ENCODE data around the gene KIFAP3.
"Not testable (repeated sequence)": the region's sequence is repeated elsewhere in the genome, so short reads cannot be mapped to it uniquely, and the experiment has no call there.

The KIFAP3 gene

DNA sequence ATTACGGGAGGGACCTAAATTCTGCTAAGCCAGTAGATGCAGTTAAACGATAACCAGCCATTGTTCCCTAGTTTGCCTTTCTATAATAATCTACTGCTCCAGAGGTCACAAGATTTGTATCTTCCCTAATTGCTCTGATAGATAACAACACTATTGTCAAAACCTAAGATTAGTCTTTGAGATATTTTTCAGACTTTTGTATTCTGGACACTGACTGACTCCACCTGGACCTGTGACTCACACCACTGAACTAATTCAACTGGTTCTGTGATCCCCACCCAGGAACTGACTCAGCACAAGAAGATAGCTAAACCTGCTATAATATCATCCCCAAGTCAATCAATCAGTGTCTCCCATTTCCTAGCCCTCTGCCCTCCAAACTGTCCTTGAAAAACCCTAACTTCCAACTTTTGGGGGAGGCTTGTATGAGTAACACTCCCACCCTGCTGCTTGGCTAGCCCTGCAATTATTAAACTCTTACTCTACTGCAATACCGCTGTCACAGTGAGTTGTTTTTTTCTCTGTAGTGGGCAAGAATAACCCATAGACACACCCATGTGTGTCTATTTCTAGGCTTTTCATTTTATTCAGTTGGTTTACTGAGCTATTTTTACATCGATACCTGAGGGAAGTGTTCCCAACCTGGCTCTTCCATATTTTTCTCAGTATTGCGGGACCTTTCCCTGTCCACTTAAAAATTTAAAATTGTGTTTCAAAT, 11.2 kb downstream of the KIFAP3 start:
- no peak for DNase-seq (ENCODE audit: low read depth)

DNA sequence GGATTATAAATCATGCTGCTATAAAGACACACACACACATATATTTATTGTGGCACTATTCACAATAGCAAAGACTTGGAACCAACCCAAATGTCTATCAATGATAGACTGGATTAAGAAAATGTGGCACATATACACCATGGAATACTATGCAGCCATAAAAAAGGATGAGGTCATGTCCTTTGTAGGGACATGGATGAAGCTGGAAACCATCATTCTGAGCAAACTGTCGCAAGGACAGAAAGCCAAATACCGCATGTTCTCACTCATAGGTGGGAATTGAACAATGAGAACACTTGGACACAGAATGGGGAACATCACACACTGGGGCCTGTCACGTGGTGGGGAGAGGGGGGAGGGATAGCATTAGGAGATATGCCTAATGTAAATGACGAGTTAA, 12.8 kb downstream of the KIFAP3 start:
- not testable (repeated sequence) for DNase-seq (ENCODE audit: low read depth)

DNA sequence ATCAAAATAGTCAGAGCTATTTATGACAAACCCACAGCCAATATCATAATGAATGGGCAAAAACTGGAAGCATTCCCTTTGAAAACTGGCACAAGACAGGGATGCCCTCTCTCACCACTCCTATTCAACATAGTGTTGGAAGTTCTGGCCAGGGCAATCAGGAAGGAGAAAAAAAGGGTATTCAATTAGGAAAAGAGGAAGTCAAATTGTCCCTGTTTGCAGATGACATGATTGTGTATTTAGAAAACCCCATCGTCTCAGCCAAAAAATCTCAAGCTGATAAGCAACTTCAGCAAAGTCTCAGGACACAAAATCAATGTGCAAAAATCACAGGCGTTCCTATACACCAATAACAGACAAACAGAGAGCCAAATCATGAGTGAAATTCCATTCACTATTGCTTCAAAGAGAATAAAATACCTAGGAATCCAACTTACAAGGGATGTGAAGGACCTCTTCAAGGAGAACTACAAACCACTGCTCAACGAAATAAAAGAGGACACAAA, 14.4 kb downstream of the KIFAP3 start:
- DNase-seq (ENCODE audit: low read depth): not testable (repeated sequence)

DNA sequence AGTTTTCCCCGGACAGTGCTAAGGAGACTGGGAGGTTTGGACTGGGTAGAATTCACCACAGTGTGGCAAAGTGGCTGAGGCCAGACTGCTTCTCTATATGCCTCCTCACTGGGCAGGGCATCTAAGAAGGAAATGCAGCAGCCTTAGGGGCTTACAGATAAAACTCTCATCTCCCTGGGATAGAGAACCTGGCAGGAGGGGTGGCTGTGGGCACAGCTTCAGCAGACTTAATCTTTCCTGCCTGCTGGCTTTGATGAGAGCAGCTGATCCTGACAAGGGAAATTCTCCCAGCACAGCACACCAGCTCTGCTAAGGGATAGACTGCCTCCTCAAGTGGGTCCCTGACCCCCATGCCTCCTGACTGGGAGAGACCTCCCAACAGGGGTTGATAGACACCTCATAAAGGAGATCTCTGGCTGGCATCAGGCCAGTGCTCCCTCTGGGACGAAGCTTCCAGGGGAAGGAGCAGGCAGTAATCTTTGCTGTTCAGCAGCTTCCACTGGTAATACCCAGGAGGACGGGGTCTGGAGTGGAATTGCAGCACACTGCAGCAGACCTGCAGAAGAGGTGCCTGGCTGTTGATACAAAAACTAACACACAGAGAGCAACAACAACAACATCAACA, 25.2 kb downstream of the KIFAP3 start:
- DNase-seq (ENCODE audit: low read depth): no peak

DNA sequence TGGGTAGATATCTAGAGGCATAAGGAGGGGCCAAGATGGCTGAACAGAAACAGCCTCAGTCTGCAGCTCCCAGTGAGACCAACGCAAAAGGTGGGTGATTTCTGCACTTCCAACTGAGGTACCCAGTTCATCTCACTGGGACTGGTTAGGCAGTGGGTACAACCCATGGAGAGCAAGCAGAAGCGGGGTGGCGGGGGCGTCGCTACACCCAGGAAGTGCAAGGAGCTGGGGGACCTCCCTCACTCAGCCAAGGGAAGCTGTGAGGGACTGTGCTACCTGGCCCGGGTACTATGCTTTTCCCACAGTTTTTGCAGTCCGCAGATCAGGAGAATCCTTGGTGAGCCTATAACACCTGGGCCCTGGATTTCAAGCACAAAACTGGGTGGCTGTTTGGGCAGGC, 26.0 kb downstream of the KIFAP3 start:
- no peak for DNase-seq (ENCODE audit: low read depth)

DNA sequence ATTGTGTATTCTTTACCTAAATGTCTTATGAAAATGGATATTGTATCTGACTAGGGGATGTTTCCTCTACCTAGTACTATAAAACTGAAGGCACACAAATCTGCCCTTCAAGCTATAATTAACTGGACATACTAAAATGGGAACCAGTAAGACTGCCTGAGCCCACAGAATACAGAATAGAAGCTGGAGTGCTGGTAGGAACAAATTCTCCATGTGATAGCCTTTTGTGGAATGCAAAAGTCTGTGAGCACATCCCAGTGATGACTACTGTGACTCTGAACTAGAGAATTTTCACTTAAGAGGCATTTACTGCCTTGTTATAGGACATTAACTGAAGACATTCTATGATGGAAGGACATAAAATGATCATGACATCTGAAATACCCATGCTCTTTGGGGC, 30.3 kb downstream of the KIFAP3 start:
- no peak for DNase-seq (ENCODE audit: low read depth)

DNA sequence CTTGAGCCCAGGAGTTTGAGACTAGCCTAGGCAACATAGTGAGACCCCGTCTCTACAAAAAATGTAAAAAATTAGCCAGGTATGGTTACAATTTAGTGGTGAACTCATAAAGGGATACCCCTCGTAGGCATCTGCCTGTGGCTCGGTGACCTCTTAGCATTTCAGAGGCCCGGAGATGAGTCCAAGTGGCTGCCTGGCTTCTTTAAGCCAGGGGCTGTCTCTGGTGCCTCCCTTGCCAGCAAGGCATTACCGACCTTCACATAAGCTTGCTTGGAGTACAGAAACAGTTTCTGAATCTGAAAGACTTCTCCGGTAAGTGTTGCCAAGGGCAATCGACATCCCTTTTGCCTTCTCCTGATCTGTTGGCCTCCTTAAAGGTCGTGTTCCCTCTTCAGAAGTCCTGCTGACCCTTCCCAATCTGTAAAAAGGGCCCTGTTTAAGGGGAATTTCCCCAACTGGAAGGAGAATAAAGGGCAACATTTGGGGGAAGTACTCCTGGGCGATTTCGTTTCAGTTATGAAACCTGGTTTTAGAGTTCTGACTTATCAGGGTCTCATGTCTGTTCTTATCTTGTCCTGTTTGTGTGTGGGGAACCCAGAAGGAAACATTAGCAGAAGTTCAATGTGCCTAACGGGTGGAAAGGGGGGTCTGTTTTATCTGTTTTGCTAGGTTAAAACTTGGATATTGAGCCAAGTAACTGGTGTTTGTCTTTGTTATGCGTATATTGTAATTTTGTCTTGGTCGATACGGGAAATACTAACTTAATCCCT, 32.9 kb downstream of the KIFAP3 start:
- no peak for DNase-seq (ENCODE audit: low read depth)

DNA sequence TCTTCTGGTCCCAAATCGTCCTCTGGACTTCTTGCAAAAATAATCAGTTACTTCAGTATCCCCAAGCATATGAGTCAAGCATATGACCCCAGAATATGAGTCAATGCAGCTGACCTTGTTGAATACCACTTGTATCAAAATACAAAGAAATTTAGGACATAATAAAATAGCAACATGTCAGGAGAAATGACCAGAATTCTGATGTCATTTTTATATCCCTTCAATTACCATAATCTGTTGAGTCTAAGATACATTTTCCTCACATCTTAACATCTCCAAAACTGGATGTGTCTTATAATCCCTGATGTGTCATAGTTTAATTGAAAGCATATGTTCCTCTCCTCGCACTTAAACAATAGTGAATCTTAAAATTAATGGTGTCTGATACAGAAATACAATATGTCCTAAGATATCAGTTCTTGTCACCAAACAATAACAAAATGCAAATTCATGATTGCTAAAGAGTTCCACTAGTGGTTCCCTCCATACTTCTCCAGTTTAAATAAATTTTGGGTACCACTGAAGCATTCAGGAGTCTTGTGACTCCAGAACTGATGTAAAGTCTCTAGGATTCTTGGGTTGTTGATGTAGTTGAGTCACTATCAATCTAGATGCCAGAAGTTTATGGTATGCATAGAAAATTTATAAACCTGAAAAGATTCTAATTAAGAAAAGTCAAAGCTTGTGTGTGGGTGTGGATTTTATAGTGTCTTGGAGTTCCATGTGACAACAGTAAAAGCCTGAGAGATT, 41.8 kb downstream of the KIFAP3 start:
- no peak for DNase-seq (ENCODE audit: low read depth)

DNA sequence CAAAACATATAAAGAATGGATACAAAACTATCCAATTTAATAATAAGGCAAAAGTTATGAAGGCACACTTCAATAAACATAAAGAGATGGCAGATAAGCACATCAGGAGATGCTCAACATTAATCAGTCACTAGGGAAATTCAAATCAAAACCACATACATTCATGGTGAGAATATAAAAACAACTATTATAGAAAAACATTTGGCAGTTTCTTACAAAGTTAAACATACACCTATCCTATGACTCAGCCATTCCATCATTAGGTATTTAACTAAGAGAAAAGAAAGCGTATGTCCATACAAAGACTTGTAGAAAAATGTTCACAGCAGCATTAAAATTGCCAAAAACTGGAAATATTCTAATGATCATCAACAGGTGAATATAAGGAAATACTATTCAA, 44.3 kb downstream of the KIFAP3 start:
- no peak for DNase-seq (ENCODE audit: low read depth)

DNA sequence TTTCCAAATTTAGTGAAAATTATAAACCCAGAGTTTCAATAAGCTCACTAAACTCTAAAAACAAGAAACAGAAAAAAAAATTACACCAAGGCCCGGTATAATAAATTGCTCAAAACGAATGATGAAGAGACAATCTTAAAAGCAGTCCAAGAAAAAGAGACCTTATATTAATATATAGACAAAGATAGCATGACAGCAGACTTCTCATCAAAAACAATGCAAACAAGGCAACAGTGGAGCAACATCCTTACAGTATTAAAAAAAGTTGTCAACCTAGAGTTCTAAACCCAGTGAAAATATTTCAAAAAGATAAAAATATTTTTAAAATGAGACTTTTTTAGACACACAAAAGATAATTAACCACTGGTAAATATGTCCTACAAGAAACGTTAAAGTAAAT, 46.7 kb downstream of the KIFAP3 start:
- no peak for DNase-seq (ENCODE audit: low read depth)

DNA sequence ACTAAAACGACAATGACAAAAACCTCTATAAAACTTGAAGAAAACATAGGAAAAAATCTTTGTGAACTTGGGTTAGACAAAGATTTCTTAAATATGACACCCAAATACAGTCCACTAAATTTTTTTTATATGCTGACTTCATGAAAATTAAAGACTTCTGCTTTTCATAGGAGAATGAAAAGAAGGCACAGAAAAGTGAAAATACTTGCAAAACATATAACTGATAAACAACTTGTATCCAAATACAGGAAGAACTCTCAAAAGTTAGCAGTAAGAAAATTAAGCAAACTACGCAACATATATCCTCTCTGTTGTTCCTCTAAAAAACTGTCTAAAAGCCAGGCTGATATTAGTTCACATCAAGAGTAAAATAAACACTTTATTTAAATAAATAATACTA, 53.6 kb downstream of the KIFAP3 start:
- DNase-seq (ENCODE audit: low read depth): no peak

DNA sequence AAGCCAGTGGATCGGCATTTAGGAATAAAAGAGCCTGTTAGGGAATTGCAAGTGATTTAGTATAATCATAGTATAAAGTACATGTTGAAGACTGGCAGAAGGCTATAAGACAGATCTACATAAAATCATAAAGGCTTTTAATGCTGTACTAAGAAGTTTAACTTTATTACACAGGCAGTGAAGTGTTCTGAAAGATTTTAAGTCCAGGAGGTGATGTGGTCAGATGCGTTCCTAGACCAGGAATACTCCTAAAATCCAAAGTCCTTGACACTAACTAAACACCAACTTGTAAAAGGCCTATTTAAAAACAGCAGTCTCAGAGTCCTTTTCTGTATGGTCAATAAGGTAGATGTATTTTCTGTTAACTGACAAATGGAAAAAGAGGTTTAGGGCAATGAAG, 57.0 kb downstream of the KIFAP3 start:
- DNase-seq (ENCODE audit: low read depth): no peak

DNA sequence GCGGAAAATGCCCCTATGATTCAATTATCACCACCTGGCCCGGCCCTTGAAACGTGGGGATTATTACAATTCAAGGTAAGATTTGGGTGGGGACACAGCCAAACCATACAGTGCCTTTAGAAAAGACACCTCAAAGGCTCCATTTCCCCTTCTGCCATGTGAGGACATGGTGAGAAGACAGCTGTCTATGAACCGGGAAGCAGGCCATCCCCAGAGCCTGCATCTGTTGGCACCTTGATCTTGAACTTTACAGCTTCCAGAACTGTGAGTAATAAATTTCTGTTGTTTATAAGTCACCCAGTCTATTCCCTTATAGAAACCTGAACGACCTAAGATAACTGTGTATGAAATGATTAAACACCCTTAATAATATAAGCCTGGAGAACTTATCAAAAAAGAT, 61.6 kb downstream of the KIFAP3 start:
- DNase-seq (ENCODE audit: low read depth): no peak

DNA sequence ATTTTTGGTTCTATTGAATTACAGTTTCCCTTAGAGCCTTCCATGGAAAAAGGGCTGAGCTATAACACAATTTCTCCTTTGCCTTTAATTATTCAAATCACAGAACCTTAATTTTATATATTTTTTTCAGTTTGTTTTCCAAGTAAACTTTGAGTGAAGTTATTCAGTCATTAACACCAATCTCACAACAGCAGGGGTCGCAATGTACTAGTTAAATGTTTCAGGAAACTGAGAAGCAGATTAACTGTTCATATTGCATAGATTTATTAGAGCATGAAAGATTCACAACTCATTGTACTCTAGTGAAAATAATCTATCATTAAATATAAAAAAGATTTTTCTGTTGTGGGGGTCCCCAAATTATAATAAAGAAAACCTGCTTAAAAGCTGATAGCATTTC, 64.1 kb downstream of the KIFAP3 start:
- DNase-seq (ENCODE audit: low read depth): no peak

DNA sequence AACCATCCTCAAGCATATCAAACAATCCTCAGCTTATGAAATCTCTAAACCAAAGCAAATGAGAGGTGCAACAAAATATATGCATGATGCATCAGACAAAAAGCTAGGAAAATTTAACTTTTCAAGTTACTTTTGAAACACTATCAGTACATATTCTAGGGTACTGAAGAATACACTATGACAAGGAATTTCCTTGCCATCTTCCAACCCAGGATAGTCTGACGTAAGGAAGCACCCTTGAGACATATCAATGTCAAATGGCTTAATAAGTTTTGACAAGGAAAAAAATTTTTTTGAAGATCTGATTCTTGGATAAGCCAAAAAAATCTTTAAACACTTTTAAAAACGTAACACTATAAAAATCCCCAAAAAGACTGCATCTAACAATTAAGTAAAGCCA, 64.9 kb downstream of the KIFAP3 start:
- no peak for DNase-seq (ENCODE audit: low read depth)

DNA sequence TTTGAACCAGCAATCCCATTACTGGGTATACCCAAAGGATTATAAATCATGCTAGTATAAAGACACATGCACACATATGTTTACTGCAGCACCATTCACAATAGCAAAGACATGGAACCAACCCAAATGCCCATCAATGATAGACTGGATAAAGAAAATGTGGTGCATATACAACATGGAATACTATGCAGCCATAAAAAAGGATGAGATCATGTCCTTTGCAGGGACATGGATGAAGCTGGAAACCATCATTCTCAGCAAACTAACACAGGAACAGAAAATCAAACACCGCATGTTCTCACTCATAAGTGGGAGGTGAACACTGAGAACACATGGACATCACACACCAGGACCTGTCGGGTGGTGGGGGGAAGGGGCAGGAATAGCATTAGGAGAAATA, 65.8 kb downstream of the KIFAP3 start:
- not testable (repeated sequence) for DNase-seq (ENCODE audit: low read depth)

DNA sequence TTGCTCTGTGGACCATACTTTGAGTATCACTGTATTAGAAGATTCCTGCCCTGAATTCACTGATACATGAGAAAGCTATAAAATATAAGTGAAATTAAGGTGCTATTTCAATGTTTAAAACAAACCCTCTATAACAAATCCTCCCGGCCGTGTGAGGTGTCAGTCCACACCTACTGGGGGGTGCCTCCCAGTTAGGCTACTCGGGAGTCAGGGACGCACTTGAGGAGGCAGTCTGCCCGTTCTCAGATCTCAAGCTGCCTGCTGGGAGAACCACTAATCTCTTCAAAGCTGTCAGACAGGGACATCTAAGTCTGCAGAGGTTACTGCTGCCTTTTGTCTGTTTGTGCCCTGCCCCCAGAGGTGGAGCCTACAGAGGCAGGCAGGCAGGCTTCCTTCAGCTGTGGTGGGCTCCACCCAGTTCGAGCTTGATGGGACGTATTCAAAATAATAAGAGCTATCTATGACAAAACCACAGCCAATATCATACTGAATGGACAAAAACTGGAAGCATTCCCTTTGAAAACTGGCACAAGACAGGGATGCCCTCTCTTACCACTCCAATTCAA, 71.1 kb downstream of the KIFAP3 start:
- DNase-seq (ENCODE audit: low read depth): not testable (repeated sequence)

DNA sequence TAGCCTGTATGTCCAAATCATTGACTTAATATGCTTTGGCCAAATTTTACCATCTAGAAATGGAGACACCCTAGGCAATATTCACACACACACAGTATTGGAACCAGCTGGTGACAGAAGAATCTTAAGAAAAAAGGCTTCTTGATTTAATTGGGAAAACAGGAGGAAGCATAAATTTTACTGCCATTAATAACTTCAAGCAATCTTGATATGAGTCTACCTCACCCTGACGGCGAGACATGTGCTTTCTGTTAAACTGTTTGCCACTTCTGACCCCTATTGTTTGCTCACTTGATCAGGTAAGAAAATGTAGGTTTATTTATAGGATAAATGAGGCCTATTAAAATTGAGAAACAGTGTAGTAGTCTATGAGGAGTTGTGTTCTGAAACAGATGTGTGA, 73.2 kb downstream of the KIFAP3 start:
- DNase-seq (ENCODE audit: low read depth): no peak

DNA sequence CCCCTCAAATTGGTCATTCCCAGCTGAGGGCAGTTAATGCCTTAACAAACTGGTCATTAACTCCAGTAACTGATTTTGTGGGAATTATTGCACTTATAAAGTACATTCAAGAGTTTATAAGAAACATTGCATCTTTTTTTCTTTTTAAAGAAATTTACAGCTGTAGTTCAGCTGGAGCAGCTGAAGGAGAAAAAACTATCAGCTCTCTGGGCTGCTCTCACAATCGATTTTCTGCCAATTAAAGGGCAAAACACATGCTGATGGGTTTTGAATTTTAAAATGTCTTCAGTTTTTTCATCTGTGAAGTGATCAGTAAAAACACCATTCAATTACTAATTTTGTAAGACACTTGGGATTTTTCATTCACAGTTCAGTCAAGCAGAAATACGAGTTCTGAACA, 74.7 kb downstream of the KIFAP3 start:
- no peak for DNase-seq (ENCODE audit: low read depth)

DNA sequence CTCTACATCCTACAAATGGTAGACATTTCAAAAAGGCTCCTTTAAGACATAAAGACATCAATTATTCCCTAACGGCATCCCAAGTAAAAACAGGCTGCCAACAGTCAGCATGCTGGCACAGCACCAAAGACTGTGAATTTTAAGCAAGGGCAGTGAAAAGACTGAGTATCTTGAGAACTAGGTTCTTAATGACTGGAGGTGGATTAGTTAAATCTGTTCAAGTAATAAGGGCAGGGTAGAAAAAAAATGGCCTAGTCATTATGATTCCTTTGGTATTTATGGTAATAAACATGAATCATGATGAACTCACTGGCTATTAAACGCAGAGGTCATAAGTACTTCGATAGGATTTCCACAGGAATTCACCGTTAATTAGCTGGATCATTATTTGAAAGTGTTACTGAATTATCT, 75.2 kb downstream of the KIFAP3 start:
- no peak for DNase-seq (ENCODE audit: low read depth)

DNA sequence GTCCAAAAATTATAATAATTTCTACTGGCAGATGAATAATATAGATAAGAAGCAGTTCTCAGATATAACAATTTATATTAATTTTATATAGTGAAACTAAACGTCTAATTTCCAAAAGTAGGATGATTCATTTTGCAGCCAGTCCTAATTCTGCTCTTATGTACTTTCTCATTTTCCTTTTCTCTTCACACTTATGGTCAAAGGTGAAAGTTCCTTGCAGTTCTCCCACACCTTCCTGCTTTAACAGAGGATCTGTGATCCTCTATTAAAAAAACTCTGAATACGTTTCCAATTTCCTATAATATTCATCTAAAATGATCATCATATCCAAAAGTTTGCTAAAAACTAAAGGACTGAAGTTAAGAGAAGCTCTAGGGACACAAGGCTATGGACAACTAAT, 78.5 kb downstream of the KIFAP3 start:
- DNase-seq (ENCODE audit: low read depth): no peak

DNA sequence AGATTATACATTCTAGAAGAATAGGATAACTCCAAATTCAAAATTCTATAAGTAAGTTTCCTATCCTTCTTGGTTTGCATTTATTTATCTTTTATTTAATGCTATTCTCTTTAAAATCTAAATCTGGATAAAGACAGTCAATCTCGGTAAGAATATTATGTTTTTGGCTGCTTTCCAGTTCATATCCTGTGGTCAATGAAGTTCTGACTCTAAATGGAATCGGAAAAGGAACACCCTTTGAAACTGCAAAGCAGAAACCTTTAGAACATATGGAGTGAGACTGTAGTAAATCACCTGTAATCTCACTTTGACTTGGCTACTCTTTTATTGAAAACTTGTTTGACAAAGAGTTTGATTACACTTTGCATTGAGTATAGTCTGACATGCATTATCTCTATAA, 85.2 kb downstream of the KIFAP3 start:
- no peak for DNase-seq (ENCODE audit: low read depth)

All from HS-27A (cell line).